KMS-11 (cell line): ENCODE results near the gene CDC23.
"Not testable (repeated sequence)": the region's sequence is repeated elsewhere in the genome, so short reads cannot be mapped to it uniquely, and the experiment has no call there.

Experiments
- H2AFZ ChIP-seq: fragments of 200-600 bp; sonication (generic); 2 replicates; pipeline ENCODE4 v1.6.1; 2016; ENCODE audit warnings: antibody characterized with exemption, mixed run types, low read depth
- H3K27ac ChIP-seq: fragments of 200-600 bp; sonication (generic); 2 replicates; pipeline ENCODE4 v1.6.1; 2016; ENCODE audit warnings: mild to moderate bottlenecking, mixed run types
- H3K27me3 ChIP-seq: fragments of 200-600 bp; sonication (generic); 2 replicates; pipeline ENCODE4 v1.6.1; 2017; ENCODE audit warnings: mild to moderate bottlenecking, low read depth, mixed run types, moderate library complexity; ENCODE audit not compliant: insufficient read depth
- H3K36me3 ChIP-seq: fragments of 200-600 bp; sonication (generic); 2 replicates; pipeline ENCODE4 v1.6.1; 2017; ENCODE audit warnings: mild to moderate bottlenecking, mixed run types; ENCODE audit not compliant: insufficient read depth
- H3K4me1 ChIP-seq: fragments of 200-600 bp; sonication (generic); 2 replicates; pipeline ENCODE4 v1.6.1; 2016; ENCODE audit warnings: mild to moderate bottlenecking, low read depth, mixed run types; ENCODE audit not compliant: poor library complexity, severe bottlenecking
- H3K4me2 ChIP-seq: fragments of 200-600 bp; sonication (generic); 2 replicates; pipeline ENCODE4 v1.7.0; 2016; ENCODE audit warnings: mild to moderate bottlenecking, mixed run types
- H3K4me3 ChIP-seq: fragments of 200-600 bp; sonication (generic); IDR thresholded peaks from 2 replicates; pipeline ENCODE4 v1.6.1; 2017; ENCODE audit warnings: low read depth, low read length, mixed read lengths; ENCODE audit not compliant: insufficient read depth
- H3K79me2 ChIP-seq: fragments of 200-600 bp; sonication (generic); 2 replicates; pipeline ENCODE4 v1.6.1; 2016; ENCODE audit warnings: low read depth, mixed run types; ENCODE audit not compliant: insufficient read depth
- H3K9ac ChIP-seq: fragments of 200-600 bp; sonication (generic); 2 replicates; pipeline ENCODE4 v1.6.1; 2016; ENCODE audit warnings: mild to moderate bottlenecking, mixed run types
- H4K20me1 ChIP-seq: fragments of 200-600 bp; sonication (generic); 2 replicates; pipeline ENCODE4 v1.6.1; 2016; ENCODE audit warnings: mild to moderate bottlenecking, mixed run types; ENCODE audit not compliant: insufficient read depth
- TF ChIP-seq, protein P1 (sequence below): fragments of 200-600 bp; sonication (generic); conservative IDR thresholded peaks from 2 replicates; pipeline ENCODE4 v1.6.1; 2017; ENCODE audit warnings: low read depth, mild to moderate bottlenecking, antibody characterized with exemption, low read length, moderate library complexity, mixed read lengths

The CDC23 gene

DNA sequence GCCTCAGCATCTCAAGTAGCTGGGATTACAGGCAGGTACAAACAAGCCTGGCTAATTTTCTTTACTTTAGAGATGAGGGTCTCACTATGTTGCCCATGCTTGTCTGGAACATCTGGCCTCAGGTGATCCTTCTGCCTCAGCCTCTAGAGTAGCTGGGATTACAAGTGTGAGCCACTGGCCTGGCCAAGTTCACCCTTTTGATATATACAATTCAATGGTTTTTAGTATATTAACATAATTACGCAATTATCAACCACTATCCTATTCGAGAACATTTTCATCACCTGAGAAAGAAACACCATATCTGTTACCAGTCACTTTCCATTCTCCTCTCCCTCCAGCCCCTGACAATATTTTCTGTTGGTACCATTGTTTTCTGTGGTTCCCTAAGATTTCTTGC lies 3.7 kb upstream of the CDC23 start:
- H3K9ac ChIP-seq, result no peak overlapping the region
- no peak overlapping the region for H3K4me2 ChIP-seq
- no peaks in the 10 kb centered on the region for H4K20me1 ChIP-seq
- H3K4me3 ChIP-seq, result no peak overlapping the region
- no peaks in the 10 kb centered on the region for H3K27me3 ChIP-seq
- no peaks in the 10 kb centered on the region for H3K36me3 ChIP-seq
- H3K79me2 ChIP-seq, result peaks cover 12% of the 10 kb centered on the region; the same call in 1 of the 2 replicates
- peaks cover 12% of the 10 kb centered on the region for H3K4me1 ChIP-seq
- H3K27ac ChIP-seq, result no peak overlapping the region
- no peak overlapping the region for H2AFZ ChIP-seq
- TF ChIP-seq, protein P1, sequence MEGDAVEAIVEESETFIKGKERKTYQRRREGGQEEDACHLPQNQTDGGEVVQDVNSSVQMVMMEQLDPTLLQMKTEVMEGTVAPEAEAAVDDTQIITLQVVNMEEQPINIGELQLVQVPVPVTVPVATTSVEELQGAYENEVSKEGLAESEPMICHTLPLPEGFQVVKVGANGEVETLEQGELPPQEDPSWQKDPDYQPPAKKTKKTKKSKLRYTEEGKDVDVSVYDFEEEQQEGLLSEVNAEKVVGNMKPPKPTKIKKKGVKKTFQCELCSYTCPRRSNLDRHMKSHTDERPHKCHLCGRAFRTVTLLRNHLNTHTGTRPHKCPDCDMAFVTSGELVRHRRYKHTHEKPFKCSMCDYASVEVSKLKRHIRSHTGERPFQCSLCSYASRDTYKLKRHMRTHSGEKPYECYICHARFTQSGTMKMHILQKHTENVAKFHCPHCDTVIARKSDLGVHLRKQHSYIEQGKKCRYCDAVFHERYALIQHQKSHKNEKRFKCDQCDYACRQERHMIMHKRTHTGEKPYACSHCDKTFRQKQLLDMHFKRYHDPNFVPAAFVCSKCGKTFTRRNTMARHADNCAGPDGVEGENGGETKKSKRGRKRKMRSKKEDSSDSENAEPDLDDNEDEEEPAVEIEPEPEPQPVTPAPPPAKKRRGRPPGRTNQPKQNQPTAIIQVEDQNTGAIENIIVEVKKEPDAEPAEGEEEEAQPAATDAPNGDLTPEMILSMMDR, result no peak

DNA sequence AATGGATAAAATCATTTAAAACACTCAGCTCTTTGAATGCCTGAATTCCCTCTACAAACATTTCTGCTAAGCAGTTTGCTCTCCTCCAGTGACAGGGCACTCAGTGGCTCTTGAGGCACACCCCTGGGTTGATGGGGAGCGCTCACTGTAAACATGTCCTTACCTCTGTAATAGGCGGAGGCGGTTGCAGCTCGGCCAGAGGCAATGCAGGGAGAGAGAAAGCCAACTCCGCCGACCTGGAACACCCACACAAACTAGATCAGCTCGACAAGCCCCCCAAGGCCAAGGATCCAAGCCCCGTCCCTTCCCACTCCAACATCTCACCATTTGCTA lies 329 bp downstream of the CDC23 start:
- Histone ChIP-seq H3K36me3 (no peaks in the 10 kb centered on the region; the same call in 1 of the 2 replicates), H3K4me2 (peak overlapping the region; percentile 82), H3K4me3 (no peak overlapping the region), H3K27ac (peak overlapping the region; percentile 46; the same call in 1 of the 2 replicates), H3K9ac (peak overlapping the region; percentile 75; the same call in 1 of the 2 replicates), H4K20me1 (no peaks in the 10 kb centered on the region), H3K79me2 (peaks cover 50% of the 10 kb centered on the region; the same call in 1 of the 2 replicates), H3K4me1 (peaks cover 15% of the 10 kb centered on the region), H3K27me3 (no peaks in the 10 kb centered on the region), H2AFZ (peak overlapping the region; percentile 87)
- TF ChIP-seq, protein P1, result no peak

DNA sequence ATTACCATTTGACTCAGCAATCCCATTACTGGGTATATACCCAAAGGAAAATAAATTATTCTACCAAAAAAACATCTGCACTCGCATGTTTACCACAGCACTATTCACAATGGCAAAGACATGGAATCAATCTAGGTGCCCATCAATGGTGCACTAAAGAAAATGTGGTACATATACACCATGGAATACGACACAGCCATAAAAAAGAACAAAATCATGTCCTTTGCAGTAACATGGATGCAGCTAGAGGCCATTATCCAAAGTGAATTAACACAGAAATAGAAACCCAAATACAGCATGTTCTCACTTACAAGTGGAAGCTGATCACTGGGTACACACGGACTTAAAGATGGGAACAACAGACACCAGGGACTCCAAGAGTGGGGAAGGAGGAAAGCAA lies 2.1 kb downstream of the CDC23 start:
- Histone ChIP-seq H4K20me1 (no peaks in the 10 kb centered on the region), H3K4me3 (no peak overlapping the region), H3K4me2 (no peak overlapping the region), H3K27me3 (no peaks in the 10 kb centered on the region), H3K27ac (no peak overlapping the region), H3K4me1 (peaks cover 15% of the 10 kb centered on the region), H2AFZ (no peak overlapping the region), H3K9ac (no peak overlapping the region), H3K36me3 (no peaks in the 10 kb centered on the region; the same call in 1 of the 2 replicates), H3K79me2 (peaks cover 58% of the 10 kb centered on the region; the same call in 1 of the 2 replicates)
- TF ChIP-seq, protein P1, result no peak

DNA sequence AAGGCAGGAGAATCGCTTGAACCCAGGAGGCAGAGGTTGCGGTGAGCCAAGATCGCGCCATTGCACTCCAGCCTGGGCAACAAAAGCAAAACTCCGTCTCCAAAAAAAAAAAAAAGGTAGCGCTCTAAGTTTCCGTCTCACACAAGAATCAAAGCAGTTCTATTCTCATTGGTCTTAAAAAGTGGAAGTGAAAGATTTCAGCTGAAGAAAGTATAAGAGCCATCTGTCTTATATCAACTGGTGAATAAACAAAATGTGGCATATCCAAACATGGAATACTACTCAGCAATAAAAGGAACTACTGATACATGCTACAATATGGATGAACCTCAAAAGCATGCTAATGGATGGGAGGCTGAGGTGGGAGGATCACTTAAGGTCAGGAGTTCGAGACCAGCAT lies 19.3 kb downstream of the CDC23 start:
- not testable (repeated sequence) for H3K27ac ChIP-seq, H3K4me1 ChIP-seq, H3K4me2 ChIP-seq, H3K9ac ChIP-seq, H2AFZ ChIP-seq, H3K4me3 ChIP-seq, H3K36me3 ChIP-seq, H3K27me3 ChIP-seq, H4K20me1 ChIP-seq, H3K79me2 ChIP-seq

DNA sequence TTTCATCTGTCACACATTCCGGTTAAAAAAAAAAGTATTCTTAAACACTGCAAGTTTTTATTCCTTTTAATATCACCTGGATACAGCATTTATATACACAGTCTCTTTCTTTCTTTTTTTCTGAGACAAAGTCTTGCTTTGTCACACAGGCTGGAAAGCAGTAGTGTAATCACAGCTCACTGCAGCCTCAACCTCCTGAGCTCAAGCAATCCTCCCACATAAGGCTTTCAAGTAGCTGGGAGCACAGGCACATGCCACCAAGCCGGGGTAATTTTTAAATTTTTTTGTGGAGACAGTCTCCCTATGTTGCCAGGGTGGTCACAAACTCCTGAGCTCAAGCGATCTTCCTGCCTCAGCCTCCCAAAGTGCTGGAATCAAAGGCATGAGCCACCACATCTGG lies 20.3 kb downstream of the CDC23 start:
- Histone ChIP-seq H3K36me3 (no peaks in the 10 kb centered on the region; the same call in 1 of the 2 replicates), H3K4me1 (no peaks in the 10 kb centered on the region), H3K9ac (no peak overlapping the region), H3K4me2 (no peak overlapping the region), H3K27me3 (no peaks in the 10 kb centered on the region), H3K79me2 (no peaks in the 10 kb centered on the region), H2AFZ (no peak overlapping the region), H3K4me3 (no peak overlapping the region), H4K20me1 (no peaks in the 10 kb centered on the region), H3K27ac (no peak overlapping the region)
- TF ChIP-seq, protein P1, result no peak
